GM12891 (cell line): ENCODE results near the gene TAF9B. TPM values are rescaled to one million over a fixed set of nuclear protein-coding genes. Genes with fewer than 3 reads are reported as not detected.
"Not testable (repeated sequence)": the region's sequence is repeated elsewhere in the genome, so short reads cannot be mapped to it uniquely, and the experiment has no call there.

Experiments used
- DNase-seq: peaks from one replicate; pipeline ENCODE4 v3.0.0; 2011; ENCODE audit warnings: low spot score; ENCODE audit not compliant: insufficient read length
- FAIRE-seq: peaks from 2 replicates; lab custom pipeline; 2011; peaks lifted over from hg19 to GRCh38; lab: Jason Lieb, UNC
- PAX5 ChIP-seq: IDR thresholded peaks from 2 replicates; pipeline ENCODE4 v1.6.1; 2011; ENCODE audit warnings: low read length, moderate library complexity, mild to moderate bottlenecking; ENCODE audit not compliant: insufficient read depth, severe bottlenecking
- POLR2A ChIP-seq: IDR thresholded peaks from 2 replicates; pipeline ENCODE4 v1.6.1; 2011; ENCODE audit warnings: low read depth, low read length, control low read depth
- POLR2AphosphoS5 ChIP-seq: IDR thresholded peaks from 2 replicates; pipeline ENCODE4 v1.6.1; 2011; ENCODE audit warnings: low read depth, low read length, control low read depth
- POU2F2 ChIP-seq: IDR thresholded peaks from 2 replicates; pipeline ENCODE4 v1.6.1; 2011; ENCODE audit warnings: low read depth, mild to moderate bottlenecking, control low read depth, low read length, moderate library complexity
- SPI1 ChIP-seq: IDR thresholded peaks from 2 replicates; pipeline ENCODE4 v1.6.1; 2011; ENCODE audit warnings: low read depth, low read length, control low read depth
- TAF1 ChIP-seq: IDR thresholded peaks from 2 replicates; pipeline ENCODE4 v1.6.1; 2011; ENCODE audit warnings: low read depth, low read length, control low read depth
- polyA plus RNA-seq: library from polyadenylated mRNA; unstranded; fragments of >200 nt; gene quantifications from one replicate; pipeline ENCODE4 v1.2.1, GENCODE V29; 2012; ENCODE audit warnings: low read depth, missing spikeins, inconsistent platforms; ENCODE audit not compliant: missing spikeins

Gene TAF9B, protein sequence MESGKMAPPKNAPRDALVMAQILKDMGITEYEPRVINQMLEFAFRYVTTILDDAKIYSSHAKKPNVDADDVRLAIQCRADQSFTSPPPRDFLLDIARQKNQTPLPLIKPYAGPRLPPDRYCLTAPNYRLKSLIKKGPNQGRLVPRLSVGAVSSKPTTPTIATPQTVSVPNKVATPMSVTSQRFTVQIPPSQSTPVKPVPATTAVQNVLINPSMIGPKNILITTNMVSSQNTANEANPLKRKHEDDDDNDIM
- 12.1 TPM for polyA plus RNA-seq

DNA sequence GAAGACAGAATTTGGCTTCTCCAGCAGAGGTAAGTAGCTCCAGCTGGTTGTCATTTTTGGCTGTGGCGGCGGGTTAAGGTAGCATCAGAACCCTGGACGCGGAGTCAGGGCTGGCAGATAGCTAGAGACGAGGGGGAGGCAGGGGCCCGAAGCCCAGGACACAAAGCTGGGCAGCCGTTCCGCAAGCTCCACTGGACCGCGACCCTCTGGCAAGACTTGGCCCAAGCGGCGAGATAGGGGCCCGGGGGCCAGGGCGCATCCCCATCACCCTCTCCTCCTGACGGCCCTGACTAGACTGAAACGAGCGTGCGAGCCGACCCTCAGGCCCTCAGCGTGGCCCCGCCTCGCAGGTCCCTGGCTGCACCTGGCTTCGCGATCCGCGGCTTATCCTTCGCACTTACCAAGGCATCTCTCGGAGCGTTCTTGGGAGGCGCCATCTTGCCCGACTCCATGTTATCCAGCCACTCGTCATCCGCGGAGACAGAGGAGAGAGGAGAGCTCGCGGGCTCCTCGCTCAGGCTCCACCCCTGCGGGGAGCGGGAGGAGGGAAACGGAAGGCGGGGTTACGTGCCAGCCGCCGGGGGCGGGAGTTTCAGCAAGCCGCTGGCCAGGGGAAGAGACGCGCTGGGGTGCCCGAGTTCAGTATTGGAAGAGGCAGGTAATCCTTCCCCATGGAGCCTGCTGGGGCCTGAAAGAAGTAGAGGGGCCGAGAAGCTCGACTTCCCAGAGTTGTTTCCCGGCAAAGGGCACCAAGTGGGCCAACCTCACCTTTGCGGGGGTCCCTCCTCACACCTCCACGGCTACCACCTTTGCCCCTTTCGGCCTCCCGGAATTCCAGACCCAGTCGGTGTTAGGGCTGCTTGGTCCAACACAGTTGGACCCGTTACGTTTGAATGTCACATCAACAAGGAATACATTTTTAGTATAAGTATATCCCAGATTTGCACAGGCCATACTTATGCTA is at the start of gene TAF9B:
Gene TAF9B, minus strand, starts transcription at position 491 of the 964 bp plus-strand sequence. Its CDS starts 39 bp downstream, at position 452.
- peak; percentile 96 for FAIRE-seq
- DNase-seq: peak; percentile 61
- TF ChIP-seq SPI1 (no peak), POLR2A (peak; percentile 59; the same call in 1 of the 2 replicates), POLR2AphosphoS5 (peak; percentile 65), TAF1 (peak; percentile 43; the same call in 1 of the 2 replicates), PAX5 (no peak)

DNA sequence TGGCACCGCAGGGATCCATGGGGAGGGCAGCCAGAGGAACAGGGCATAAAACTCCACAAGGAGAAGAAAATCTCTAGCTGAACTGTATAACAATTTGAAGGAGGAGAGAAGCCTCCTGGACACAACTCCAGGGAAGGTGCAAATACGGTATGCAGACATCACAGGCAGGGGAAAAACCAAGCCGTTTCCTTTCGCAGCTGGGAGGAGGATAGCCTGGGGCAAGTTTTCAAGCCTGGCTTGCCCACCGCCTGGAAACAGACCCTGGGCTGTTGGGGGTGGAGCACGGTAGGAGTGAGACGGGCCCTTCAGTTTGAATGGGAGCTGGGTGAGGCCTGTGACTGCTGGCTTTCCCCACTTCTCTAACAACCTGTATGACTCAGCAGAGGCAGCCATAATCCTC is 43.4 kb upstream of the TAF9B start:
- FAIRE-seq: no peak
- TF ChIP-seq POLR2A (no peak), POU2F2 (no peak), SPI1 (no peak), PAX5 (no peak), POLR2AphosphoS5 (no peak), TAF1 (no peak)
- no peak for DNase-seq

DNA sequence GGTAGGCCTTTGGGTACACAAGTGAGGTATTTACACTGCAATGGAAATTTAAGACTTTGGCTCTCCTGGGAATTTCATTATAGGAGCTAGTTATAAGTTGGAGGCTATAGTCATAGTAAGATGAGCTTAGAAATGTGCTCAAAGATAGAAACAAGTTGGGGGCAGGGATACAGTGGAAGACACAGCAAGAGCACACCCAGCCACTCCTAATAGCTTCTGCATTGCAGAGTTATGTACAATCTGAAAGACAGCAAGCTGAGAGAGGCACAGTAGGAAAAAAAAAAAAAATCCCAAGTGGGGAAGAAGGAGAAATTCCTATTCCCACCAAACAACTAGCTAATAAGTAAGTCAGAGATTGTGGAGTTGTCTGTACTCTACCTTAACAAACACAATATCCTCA is 41.9 kb upstream of the TAF9B start:
- FAIRE-seq: no peak
- no peak for DNase-seq
- no peak for TF ChIP-seq SPI1
- TF ChIP-seq PAX5: no peak
- no peak for TF ChIP-seq POLR2AphosphoS5
- no peak for TF ChIP-seq TAF1
- no peak for TF ChIP-seq POLR2A
- TF ChIP-seq POU2F2: no peak

DNA sequence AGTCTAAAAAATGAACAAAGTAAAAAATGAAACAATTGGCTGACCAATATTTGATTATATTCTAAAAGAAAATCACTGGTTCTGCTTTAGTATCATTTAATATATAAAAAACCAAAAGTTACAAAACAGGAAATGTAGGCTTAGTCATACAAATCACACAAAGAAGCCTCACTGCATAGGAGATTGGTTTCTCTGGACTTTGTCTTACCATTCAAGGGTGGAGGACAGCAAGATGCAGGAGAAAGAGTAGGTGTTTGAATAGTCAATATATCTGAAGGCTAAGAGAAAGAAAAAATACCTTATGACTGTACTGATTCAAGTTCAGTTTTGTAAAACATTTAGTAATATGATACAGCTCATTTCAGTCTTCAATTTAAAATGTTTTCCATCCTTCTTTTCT is 28.6 kb upstream of the TAF9B start:
- DNase-seq (no peak), FAIRE-seq (no peak)
- TF ChIP-seq POLR2A: no peak
- no peak for TF ChIP-seq TAF1
- no peak for TF ChIP-seq POLR2AphosphoS5
- TF ChIP-seq POU2F2: no peak
- TF ChIP-seq SPI1: no peak
- no peak for TF ChIP-seq PAX5

DNA sequence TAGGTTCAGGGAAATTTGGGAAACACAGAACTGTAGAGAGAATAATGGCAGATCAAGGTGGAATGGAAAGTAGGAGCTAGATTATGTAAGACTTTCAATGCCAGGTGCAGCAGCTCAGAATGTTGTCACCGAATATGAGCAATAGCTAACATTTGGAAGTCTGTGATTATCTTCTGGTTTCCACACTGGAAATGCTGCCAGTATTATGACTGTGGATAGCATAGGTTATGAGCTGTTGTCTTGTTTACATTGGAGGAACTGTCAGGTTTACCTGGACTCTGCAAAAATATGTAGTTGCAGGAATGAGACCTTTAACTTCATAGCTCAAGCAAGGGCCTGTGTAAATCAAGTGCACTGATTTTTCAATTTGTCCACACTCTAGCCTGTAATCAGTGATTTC is 26.0 kb upstream of the TAF9B start:
- no peak for FAIRE-seq
- no peak for DNase-seq
- no peak for TF ChIP-seq POLR2A
- no peak for TF ChIP-seq PAX5
- TF ChIP-seq SPI1: no peak
- no peak for TF ChIP-seq POLR2AphosphoS5
- no peak for TF ChIP-seq POU2F2
- no peak for TF ChIP-seq TAF1

DNA sequence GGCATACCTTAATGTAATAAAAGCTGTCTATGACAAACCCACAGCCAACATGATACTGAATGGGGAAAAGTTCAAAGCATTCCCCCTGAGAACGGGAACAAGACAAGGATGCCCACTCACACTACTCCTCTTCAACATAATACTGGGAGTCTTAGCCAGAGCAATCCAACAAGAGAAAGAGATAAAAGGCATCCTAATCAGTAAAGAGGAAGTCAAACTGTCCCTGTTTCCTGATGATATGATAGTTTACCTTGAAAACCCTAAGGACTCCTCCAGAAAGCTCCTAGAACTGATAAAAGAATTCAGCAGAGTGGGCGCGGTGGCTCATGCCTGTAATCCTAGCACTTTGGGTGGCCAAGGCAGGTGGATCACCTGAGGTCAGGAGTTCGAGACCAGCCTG is 23.7 kb upstream of the TAF9B start:
- not testable (repeated sequence) for DNase-seq, FAIRE-seq

DNA sequence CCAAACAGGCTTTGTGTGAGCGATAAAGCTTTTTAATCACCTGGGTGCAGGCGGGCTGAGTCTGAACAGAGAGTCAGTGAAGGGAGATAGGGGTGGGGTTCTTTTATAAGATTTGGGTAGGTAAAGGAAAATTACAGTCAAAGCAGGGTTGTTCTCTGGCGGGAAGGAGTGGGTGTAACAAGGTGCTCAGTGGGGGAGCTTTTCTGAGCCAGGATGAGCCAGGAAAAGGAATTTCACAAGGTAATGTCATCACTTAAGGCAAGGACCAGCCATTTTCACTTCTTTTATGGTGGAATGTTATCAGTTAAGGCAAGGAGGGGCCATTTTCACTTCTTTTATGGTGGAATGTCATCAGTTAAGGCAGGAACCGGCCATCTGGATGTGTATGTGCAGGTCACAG is 21.3 kb upstream of the TAF9B start:
- not testable (repeated sequence) for FAIRE-seq, DNase-seq

DNA sequence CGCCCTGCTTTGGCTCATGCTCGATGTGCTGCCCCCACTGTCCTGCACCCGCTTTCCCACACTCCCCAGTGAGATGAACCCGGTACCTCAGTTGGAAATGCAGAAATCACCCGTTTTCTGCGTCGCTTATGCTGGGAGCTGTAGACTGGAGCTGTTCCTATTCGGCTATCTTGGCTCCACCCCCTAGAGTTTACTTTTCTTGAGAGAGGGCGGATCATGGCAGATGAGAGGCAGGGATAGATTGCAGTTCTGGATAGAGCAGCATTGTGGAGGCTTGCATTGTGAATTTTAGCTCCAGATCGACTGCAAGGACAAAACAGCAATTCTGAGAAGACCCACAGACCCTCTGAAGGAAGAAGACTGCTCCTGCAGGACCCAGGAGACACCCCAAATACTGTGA is 18.4 kb upstream of the TAF9B start:
- DNase-seq, FAIRE-seq: not testable (repeated sequence)

DNA sequence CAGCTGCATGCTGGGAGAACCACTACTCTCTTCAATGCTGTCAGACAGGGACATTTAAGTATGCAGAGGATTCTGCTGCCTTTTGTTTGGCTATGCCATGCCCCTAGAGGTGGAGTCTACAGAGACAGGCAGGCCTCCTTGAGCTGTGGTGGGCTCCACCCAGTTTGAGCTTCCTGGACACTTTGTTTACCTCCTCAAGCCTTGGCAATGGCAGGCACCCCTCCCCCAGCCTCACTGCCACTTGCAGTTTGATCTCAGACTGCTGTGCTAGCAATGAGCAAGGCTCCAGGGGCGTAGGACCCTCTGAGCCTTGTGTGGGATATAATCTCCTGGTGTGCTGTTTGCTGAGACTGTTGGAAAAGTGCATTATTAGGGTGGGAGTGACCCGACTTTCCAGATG is 17.9 kb upstream of the TAF9B start:
- FAIRE-seq, DNase-seq: not testable (repeated sequence)

DNA sequence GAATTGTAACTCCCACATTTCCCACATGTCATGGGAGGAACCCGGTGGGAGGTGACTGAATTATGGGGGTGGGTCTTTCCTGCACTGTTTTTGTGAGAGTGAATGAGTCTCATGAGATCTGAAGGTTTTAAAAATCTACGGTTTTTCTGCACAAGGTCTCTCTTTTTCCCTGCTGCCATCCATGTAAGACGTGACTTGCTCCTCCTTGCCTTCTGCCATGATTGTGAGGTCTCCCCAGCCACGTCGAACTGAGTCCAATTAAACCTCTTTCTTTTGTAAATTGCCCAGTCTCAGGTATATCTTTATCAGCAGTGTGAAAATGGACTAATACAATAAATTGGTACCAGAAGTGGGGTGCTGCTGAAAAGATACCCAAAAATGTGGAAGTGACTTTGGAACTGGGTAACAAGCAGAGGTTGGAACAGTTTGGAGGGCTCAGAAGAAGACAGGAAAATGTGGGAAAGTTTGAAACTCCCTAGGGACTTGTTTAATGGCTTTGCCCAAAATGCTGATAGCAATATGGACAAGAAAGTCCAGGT is 7.6 kb upstream of the TAF9B start:
- not testable (repeated sequence) for FAIRE-seq, DNase-seq

DNA sequence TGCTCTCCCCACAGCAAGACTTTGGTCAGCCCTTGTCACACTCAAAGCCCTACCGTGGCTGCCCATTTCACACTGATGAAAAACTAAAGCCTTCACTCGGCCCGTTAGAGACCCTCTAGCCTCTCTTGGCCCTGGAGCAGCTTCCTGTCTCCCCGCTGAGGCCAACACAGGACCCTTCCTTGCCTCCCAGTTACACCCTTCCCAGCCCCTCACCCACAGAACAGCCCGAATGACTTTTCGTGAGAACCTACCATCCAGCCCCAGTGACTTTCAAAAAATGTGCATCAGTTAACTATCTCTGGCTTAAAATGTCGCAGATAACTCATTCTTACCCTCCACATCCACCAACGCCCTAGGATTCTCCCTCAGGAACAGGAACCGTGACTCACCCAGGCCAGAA is 756 bp upstream of the TAF9B start:
- FAIRE-seq: no peak
- no peak for DNase-seq
- no peak for TF ChIP-seq SPI1
- no peak for TF ChIP-seq PAX5
- TF ChIP-seq POU2F2: no peak
- TF ChIP-seq TAF1: no peak
- TF ChIP-seq POLR2AphosphoS5: no peak
- TF ChIP-seq POLR2A: no peak
